Measurements from ENCODE around the gene TP53. TPM values are rescaled to one million over a fixed set of nuclear protein-coding genes. Genes with fewer than 3 reads are reported as not detected.

The TP53 gene
- polyA plus RNA-seq (2011; rRNA removed) (65.9 and 80.1 TPM in 2 replicates), polyA plus RNA-seq (2017; fragmentation: RNase III; extraction: RNeasy Plus Mini Kit Qiagen cat#74134 plus additional on column Dnase treatment) (53.1 to 64.0 TPM (median 59.4 TPM) in 3 replicates), polyA minus RNA-seq (2011; rRNA and poly(A)+ RNA removed) (108 and 128 TPM in 2 replicates)
- polyA plus RNA-seq (2012; cell fraction: cytosol; rRNA removed), result 63.6 and 87.3 TPM in 2 replicates
- polyA plus RNA-seq (2012; cell fraction: nucleus; rRNA removed), result 87.9 and 106 TPM in 2 replicates

DNA sequence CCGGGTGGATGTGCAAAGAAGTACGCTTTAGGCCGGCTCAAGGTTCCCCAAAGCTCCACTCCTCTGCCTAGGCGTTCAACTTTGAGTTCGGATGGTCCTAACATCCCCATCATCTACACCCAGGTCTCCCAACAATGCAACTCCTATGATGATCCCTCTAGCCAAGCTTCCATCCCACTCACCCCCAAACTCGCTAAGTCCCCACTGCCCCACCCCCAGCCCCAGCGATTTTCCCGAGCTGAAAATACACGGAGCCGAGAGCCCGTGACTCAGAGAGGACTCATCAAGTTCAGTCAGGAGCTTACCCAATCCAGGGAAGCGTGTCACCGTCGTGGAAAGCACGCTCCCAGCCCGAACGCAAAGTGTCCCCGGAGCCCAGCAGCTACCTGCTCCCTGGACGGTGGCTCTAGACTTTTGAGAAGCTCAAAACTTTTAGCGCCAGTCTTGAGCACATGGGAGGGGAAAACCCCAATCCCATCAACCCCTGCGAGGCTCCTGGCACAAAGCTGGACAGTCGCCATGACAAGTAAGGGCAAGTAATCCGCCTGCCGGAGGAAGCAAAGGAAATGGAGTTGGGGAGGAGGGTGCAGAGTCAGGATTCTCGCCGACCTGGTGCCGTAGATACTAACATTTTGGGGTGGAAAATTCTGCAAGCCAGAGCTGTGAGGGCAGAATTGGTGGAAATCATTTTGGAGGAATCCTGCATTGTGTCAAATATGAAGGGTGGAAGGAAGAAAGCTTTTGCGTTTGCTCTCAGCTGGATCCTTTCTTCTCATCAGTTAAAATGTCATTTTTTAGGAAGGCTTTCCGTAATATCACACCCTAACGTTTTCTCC is at the start of gene TP53:
TSS of gene TP53 (minus strand) at position 419 of the 836 bp plus-strand sequence. CDS start 10,896 bp downstream, outside the sequence.
- FAIRE-seq, result peak; percentile 92
- H3K4me2 ChIP-seq, result peak within 1 kb of the TSS; percentile 93
- ATAC-seq, result peak; percentile 58 to 71
- H3K27ac ChIP-seq, result peak within 1 kb of the TSS; percentile 94 to 95
- ChIA-PET CTCF (interaction anchor here (0.6 to 10.0 kb wide), 55 partner anchors 12 to 472 kb away, joined by 3 to 191 read pairs (median 6); partner anchors contain the start of genes ATP1B2, CD68, DNAH2 and EFNB3), POLR2A (interaction anchor here (0.5 to 4.1 kb wide), 46 partner anchors 12 to 486 kb away, joined by 3 to 97 read pairs (median 5); partner anchors contain the start of genes ATP1B2, CD68, CNTROB and CYB5D1)
- peak; percentile 91 to 97 for DNase-seq (ENCODE audit: low read depth in 1 of 2, low spot score in 1 of 2)
- WGBS (ENCODE audit: missing lambda C conversion rate), result 2% methylated on average over 27 of the region's 30 CpGs
- H3K9me3 ChIP-seq, result no peaks in the 10 kb centered on the region
- peak within 1 kb of the TSS; percentile 77 for H3K4me3 ChIP-seq
- peaks cover 23% of the 10 kb centered on the region for H3K4me1 ChIP-seq
- TF ChIP-seq MAX (IDR thresholded peaks at IDR 0.05) (peak; percentile 100), HOXB13 (CRISPR knock-in tag; IDR thresholded peaks at IDR 0.05; ENCODE audit: low read depth) (no peak), EHF (CRISPR knock-in tag; IDR thresholded peaks at IDR 0.05) (no peak), BHLHE40 (IDR thresholded peaks at IDR 0.05; ENCODE audit: low read depth, low read length) (no peak), HOXA7 (CRISPR knock-in tag; IDR thresholded peaks at IDR 0.05) (no peak), RAD21 (conservative IDR thresholded peaks at IDR 0.05 in 1 of 2, IDR thresholded peaks at IDR 0.05 in 1 of 2) (no peak), JUN (IDR thresholded peaks at IDR 0.05) (peak; percentile 64 to 91; a peak in 4 of 5 replicates), CEBPB (IDR thresholded peaks at IDR 0.05) (peak; percentile 53 to 73; a peak in 3 of 4 replicates), GATA3 (IDR thresholded peaks at IDR 0.05; ENCODE audit: borderline replicate concordance) (peak; percentile 43; the same call in 1 of the 2 replicates), ZC3H11A (IDR thresholded peaks at IDR 0.05) (no peak), SREBF2 (IDR thresholded peaks at IDR 0.05) (no peak), ESRRA (IDR thresholded peaks at IDR 0.05; ENCODE audit: borderline replicate concordance, low read length) (no peak), POLR2AphosphoS2 (conservative IDR thresholded peaks at IDR 0.05; ENCODE audit: low read length) (0 out of 2 replicates have a peak, but pooled peaks have one; percentile 72), SMC3 (IDR thresholded peaks at IDR 0.05) (no peak), HEYL (CRISPR knock-in tag; IDR thresholded peaks at IDR 0.05) (no peak), E2F6 (IDR thresholded peaks at IDR 0.05; ENCODE audit: borderline replicate concordance, low read depth) (peak; percentile 77; the same call in 1 of the 2 replicates), KDM5A (IDR thresholded peaks at IDR 0.05) (no peak; the same call in 1 of the 2 replicates), RCOR1 (IDR thresholded peaks at IDR 0.05; ENCODE audit: low read depth, low read length) (peak; percentile 42; the same call in 1 of the 2 replicates), ZFP36 (IDR thresholded peaks at IDR 0.05; ENCODE audit: borderline replicate concordance, partially characterized antibody) (no peak), NR3C1 (IDR thresholded peaks at IDR 0.05) (no peak), CHD4 (IDR thresholded peaks at IDR 0.05; ENCODE audit: borderline replicate concordance) (no peak), TP53 (CRISPR knock-in tag; IDR thresholded peaks at IDR 0.05) (peak; percentile 24; the same call in 1 of the 2 replicates), HDAC2 (IDR thresholded peaks at IDR 0.05) (no peak), MAFK (IDR thresholded peaks at IDR 0.05; ENCODE audit: partially characterized antibody) (peak; percentile 21), MYC (IDR thresholded peaks at IDR 0.05; ENCODE audit: borderline replicate concordance, low read length) (peak; percentile 100), ATOH8 (CRISPR knock-in tag; IDR thresholded peaks at IDR 0.05; ENCODE audit: low read depth) (no peak), FOSB (CRISPR knock-in tag; IDR thresholded peaks at IDR 0.05) (no peak), FOXS1 (CRISPR knock-in tag; IDR thresholded peaks at IDR 0.05) (no peak)
- TF ChIP-seq, protein P1, sequence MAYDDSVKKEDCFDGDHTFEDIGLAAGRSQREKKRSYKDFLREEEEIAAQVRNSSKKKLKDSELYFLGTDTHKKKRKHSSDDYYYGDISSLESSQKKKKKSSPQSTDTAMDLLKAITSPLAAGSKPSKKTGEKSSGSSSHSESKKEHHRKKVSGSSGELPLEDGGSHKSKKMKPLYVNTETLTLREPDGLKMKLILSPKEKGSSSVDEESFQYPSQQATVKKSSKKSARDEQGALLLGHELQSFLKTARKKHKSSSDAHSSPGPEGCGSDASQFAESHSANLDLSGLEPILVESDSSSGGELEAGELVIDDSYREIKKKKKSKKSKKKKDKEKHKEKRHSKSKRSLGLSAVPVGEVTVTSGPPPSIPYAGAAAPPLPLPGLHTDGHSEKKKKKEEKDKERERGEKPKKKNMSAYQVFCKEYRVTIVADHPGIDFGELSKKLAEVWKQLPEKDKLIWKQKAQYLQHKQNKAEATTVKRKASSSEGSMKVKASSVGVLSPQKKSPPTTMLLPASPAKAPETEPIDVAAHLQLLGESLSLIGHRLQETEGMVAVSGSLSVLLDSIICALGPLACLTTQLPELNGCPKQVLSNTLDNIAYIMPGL (CRISPR knock-in tag; IDR thresholded peaks at IDR 0.05; ENCODE audit: borderline replicate concordance), result no peak
- TF ChIP-seq, protein P2, sequence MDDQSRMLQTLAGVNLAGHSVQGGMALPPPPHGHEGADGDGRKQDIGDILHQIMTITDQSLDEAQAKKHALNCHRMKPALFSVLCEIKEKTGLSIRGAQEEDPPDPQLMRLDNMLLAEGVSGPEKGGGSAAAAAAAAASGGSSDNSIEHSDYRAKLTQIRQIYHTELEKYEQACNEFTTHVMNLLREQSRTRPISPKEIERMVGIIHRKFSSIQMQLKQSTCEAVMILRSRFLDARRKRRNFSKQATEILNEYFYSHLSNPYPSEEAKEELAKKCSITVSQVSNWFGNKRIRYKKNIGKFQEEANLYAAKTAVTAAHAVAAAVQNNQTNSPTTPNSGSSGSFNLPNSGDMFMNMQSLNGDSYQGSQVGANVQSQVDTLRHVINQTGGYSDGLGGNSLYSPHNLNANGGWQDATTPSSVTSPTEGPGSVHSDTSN (IDR thresholded peaks at IDR 0.05), result peak; percentile 19; the same call in 1 of the 2 replicates
- TF ChIP-seq, protein P3, sequence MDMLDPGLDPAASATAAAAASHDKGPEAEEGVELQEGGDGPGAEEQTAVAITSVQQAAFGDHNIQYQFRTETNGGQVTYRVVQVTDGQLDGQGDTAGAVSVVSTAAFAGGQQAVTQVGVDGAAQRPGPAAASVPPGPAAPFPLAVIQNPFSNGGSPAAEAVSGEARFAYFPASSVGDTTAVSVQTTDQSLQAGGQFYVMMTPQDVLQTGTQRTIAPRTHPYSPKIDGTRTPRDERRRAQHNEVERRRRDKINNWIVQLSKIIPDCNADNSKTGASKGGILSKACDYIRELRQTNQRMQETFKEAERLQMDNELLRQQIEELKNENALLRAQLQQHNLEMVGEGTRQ (IDR thresholded peaks at IDR 0.05), result 0 out of 2 replicates have a peak, but pooled peaks have one; percentile 26
- TF ChIP-seq, protein P4, sequence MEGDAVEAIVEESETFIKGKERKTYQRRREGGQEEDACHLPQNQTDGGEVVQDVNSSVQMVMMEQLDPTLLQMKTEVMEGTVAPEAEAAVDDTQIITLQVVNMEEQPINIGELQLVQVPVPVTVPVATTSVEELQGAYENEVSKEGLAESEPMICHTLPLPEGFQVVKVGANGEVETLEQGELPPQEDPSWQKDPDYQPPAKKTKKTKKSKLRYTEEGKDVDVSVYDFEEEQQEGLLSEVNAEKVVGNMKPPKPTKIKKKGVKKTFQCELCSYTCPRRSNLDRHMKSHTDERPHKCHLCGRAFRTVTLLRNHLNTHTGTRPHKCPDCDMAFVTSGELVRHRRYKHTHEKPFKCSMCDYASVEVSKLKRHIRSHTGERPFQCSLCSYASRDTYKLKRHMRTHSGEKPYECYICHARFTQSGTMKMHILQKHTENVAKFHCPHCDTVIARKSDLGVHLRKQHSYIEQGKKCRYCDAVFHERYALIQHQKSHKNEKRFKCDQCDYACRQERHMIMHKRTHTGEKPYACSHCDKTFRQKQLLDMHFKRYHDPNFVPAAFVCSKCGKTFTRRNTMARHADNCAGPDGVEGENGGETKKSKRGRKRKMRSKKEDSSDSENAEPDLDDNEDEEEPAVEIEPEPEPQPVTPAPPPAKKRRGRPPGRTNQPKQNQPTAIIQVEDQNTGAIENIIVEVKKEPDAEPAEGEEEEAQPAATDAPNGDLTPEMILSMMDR (IDR thresholded peaks at IDR 0.05), result no peak

Data from A549 (cell line).